Suppressor macrophage treated with lipopolysaccharide for 1 hour (primary cell): ENCODE results near the gene RPLP2.

Experiments used
- DNase-seq, 3 donors: peaks; one replicate each; pipeline ENCODE4 v3.0.0-alpha.2; 2020 to 2022

RPLP2 gene

GRCh38 chr11:825366-826226, 15.8 kb downstream of the RPLP2 start:
- no peak for DNase-seq

GRCh38 chr11:826227-826621, 16.5 kb downstream of the RPLP2 start:
- no peak for DNase-seq

GRCh38 chr11:826836-827145, 17.0 kb downstream of the RPLP2 start:
- DNase-seq = peak in 1 of 3 donors; percentile 30

DNA sequence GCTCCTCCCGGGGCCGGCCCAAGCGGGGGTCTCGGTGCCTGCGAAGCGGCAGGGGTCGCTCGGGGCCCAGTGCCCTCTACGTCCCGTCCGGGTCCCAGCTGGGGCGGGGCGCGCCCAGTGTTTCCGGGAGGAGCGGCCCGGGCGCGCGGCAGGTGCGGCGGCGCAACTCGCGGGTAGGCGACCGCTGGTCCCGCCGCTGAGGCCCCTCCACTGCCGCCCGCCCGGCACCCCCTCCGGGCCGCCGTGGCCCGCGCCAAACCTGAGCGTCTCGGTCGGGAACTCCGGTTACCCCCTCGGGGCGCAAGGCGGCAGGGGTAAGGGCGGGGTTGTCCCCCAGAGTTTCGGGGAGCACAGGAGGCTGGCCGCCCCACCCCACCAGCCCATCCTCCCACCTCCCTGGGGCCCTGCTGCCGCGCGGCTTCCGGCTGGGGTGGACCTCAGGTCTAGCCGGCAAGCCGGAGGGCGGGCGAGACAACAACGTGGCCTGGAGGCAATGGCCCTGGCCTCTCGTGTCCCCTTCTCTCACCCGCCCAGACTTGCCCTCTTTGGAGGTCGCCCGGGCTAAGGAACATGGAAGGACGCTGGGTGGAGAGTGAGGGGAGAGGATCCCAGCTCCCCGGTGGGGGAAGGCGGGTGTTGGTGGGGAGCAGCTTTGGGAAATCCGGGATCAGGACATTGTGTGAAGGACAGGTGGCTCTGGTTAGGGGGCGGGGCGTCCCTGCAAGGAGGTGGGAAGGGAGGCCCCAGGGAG, 17.6 kb downstream of the RPLP2 start:
- DNase-seq = peak in 1 of 3 donors; percentile 34

- DNase-seq = peak in 1 of 3 donors; percentile 31
Observed at GRCh38 chr11:827897-828192, 18.1 kb downstream of the RPLP2 start, which contains the start of gene CRACR2B. Gene CRACR2B (plus strand): TSS chr11:827919. CDS start chr11:828608, 689 bp downstream.

DNA sequence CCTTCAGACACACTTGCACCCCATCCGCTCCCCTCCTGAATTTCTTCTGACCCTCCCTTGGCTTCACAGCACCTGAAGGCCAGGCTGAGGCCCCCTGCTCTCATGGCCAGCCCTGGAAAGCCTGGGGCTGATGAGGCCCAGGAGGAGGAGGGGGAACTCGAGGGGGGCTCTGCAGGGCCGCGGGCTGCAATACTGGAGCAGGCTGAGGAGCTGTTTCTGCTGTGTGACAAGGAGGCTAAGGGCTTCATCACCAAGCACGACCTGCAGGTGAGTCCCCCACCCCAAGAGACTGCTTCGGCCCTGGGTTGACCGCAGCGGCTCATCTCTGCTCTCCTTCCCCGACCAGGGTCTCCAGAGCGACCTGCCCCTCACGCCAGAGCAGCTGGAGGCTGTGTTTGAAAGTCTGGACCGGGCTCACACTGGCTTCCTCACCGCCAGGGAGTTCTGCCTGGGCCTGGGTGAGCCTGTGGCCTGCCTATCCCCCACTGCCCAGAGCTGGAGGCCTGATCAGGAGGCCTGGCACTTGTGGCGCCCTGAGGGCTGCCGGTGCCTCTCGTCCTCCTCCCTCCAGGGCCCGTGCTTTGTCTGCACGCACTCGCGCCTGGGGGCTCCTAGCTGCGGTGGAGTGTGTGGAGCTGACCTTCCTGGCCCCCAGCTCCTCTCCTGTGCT, 18.9 kb downstream of the RPLP2 start:
- no peak for DNase-seq

GRCh38 chr11:829176-829846, 19.5 kb downstream of the RPLP2 start:
- peak in 2 of 3 donors; percentile 35 to 66 for DNase-seq

GRCh38 chr11:829847-830294, 20.1 kb downstream of the RPLP2 start:
- DNase-seq = peak in 1 of 3 donors; percentile 33

DNA sequence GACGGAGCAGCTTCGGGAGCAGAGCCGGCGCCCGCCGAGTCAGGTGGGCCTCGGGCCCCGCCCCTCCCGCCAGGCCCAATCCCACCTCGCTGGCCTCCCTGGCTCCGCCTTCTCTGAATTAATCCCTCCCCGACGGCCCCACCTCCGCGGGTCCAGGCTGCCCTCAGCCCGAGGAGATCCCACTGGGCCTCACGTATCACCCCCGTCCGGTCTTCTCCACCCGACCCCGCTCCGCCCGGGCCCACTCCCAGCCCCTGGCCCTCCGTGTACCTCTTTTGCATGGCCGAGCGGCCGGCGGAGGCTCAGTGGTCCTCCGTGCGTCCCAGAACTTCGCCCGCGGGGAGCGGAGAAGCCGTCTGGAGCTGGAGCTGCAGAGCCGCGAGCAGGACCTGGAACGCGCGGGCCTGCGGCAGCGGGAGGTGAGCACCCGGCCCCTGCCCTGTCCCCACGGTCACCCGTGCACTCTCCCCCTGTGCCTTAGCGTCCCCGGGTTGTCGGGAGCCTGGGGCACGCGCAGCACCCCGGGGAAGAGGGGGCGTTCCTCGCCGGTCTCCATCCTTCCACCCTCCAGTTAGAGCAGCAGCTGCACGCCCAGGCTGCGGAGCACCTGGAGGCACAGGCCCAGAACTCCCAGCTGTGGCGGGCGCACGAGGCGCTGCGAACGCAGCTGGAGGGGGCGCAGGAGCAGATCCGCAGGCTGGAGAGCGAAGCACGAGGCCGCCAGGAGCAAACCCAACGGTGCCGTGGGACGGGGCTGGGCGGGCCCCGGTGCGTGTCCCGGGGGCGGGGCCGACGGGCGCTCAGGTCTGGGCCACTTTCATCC, 20.7 kb downstream of the RPLP2 start:
- DNase-seq = peak; percentile 55 to 80 (median 57)

GRCh38 chr11:831118-831864, 21.5 kb downstream of the RPLP2 start:
- peak in 1 of 3 donors; percentile 30 for DNase-seq

- DNase-seq = no peak
Observed at GRCh38 chr11:831961-832528, 22.3 kb downstream of the RPLP2 start.

DNA sequence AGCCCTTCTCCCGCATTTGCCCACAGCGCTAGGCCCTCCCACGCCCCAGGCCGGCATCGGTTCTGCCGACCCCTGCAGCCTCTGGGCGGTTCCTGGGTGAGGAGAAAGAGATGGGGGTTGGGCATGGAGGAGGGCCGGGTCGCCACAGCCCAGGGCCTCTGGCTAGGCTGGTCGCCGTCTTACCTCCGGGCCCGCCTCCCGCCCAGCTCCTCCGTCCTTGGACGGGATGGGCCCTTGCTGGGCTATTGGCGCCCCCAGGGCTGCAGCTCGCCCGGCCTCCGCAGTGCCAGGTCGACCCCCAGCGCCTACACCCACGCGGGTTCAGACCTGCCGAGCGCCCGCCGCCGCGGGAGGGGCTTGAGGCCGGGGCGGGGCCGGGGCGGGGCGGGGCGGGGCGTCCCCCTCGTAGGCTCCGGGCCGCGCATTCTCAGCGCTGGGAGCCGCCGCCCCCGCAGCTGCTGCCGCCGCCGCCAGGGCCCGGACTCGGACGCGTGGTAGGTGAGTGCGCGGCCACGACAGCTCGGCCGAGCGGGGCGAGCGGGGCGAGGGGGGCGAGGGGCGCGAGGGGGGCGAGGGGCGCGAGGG, 22.9 kb downstream of the RPLP2 start, which contains the start of gene CD151:
CD151 (plus strand) TSS at position 424 of the 585 bp plus-strand sequence. CDS start 3,118 bp downstream, outside the sequence.
- DNase-seq = peak; percentile 73 to 90 (median 83)

- DNase-seq = peak; percentile 68 to 86 (median 70)
Observed at GRCh38 chr11:833114-833791, 23.5 kb downstream of the RPLP2 start.

GRCh38 chr11:833849-834311, 24.1 kb downstream of the RPLP2 start:
- DNase-seq = peak in 1 of 3 donors; percentile 25

DNA sequence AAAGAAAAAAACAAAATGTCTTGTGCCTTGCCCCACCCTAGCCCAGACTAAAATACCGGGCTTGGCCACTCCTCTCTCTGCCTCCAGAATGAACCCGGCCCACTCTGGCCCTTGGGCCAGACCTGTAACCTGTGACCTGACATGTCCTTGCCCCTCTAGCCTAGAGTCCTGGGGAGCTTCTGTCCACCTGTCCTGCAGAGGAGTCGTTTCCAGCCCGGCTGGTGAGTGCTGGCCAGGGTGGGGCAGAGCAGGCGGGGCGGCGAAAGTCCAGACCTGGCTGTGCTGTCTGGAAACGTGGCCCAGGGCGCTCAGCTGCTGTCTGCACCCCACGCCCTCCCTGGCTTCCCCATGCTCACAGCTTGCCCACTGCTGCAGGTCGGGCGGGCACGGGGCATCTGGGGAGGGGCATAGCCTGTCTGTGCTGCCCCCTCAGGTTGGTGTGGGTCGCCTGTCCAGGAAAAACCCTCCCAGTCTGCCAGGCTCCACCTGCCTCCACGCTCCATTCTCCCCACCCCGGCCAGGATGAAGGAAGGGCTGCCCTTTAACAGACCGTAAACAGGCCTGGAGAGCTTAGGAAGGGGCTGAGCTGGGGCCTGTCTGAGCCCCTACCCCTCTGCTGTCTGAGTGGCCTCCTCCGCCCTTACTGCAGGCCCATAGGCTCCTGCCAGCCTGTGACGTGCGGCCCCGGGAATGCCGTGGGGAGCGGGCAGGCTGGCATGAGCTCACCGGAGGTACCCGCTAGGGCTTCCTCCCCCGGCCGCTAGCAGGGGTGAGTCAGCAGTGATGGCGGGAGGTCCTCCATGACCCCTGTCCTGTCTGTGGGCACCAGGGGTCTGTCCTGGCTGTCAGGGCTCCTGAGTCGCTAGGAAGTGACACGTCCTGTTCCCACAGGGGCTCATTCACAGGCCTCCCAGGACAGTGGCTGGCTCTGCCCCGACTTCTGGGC, 24.9 kb downstream of the RPLP2 start:
- DNase-seq = peak; percentile 83 to 89 (median 84)

- no peak for DNase-seq
Observed at GRCh38 chr11:836274-836673, 26.5 kb downstream of the RPLP2 start.

DNA sequence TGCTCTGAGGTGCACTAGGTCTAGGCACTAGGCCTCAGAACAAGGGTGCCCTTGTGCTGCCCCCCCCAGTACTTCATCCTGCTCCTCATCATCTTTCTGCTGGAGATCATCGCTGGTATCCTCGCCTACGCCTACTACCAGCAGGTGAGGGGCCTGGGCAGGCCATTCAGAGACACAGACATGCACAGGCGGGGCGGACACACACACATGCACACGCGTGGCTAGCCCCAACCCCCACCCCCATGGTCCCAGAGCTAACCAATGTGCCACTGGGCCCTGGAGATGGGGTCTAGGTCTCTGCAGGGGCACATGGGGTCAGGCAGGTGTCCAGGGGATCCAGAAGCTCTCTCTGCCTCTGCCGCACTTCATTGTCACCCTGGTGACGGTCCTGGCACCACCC, 26.9 kb downstream of the RPLP2 start:
- no peak for DNase-seq
